Activated T-cell treated with anti-CD3 and anti-CD28 coated beads, Interleukin-2, amount 50 U/mL, for 24 hours (primary cell): ENCODE results near the gene ECHDC3.

Source experiments
- DNase-seq: peaks from one replicate; pipeline ENCODE4 v3.0.0-alpha.2; 2020
- H3K27ac Mint-ChIP-seq: 2 replicates; pipeline ENCODE4 v1.8.0; 2020; ENCODE audit warnings: mild to moderate bottlenecking, mixed read lengths
- H3K27me3 Mint-ChIP-seq: 2 replicates; pipeline ENCODE4 v1.8.0; 2020; ENCODE audit warnings: mixed read lengths
- H3K36me3 Mint-ChIP-seq: 2 replicates; pipeline ENCODE4 v1.8.0; 2020; ENCODE audit warnings: low read depth, mixed read lengths
- H3K4me1 Mint-ChIP-seq: 2 replicates; pipeline ENCODE4 v1.8.0; 2020; ENCODE audit warnings: low read depth, mixed read lengths
- H3K4me3 Mint-ChIP-seq: 2 replicates; pipeline ENCODE4 v1.8.0; 2020; ENCODE audit warnings: mild to moderate bottlenecking, moderate library complexity, mixed read lengths
- H3K9me3 Mint-ChIP-seq: 2 replicates; pipeline ENCODE4 v1.8.0; 2020; ENCODE audit warnings: mixed read lengths

ECHDC3 gene

GRCh38 chr10:11797281-11797680 lies 55.1 kb downstream of the ECHDC3 start:
- H3K4me1 Mint-ChIP-seq: peaks cover 2% of the 10 kb centered on the region
- no peak overlapping the region for H3K27ac Mint-ChIP-seq
- H3K4me3 Mint-ChIP-seq: no peak overlapping the region
- peaks cover 3% of the 10 kb centered on the region for H3K9me3 Mint-ChIP-seq
- no peak for DNase-seq
- H3K36me3 Mint-ChIP-seq: no peaks in the 10 kb centered on the region
- peaks cover under 1% of the 10 kb centered on the region for H3K27me3 Mint-ChIP-seq

- H3K4me1 Mint-ChIP-seq: peaks cover 2% of the 10 kb centered on the region
- H3K27me3 Mint-ChIP-seq: no peaks in the 10 kb centered on the region
- H3K36me3 Mint-ChIP-seq: no peaks in the 10 kb centered on the region
- H3K9me3 Mint-ChIP-seq: peaks cover 3% of the 10 kb centered on the region
- no peak overlapping the region for H3K4me3 Mint-ChIP-seq
- DNase-seq: no peak
- H3K27ac Mint-ChIP-seq: no peak overlapping the region
These were observed 55.9 kb downstream of the ECHDC3 start for GRCh38 chr10:11797847-11798633.

DNA sequence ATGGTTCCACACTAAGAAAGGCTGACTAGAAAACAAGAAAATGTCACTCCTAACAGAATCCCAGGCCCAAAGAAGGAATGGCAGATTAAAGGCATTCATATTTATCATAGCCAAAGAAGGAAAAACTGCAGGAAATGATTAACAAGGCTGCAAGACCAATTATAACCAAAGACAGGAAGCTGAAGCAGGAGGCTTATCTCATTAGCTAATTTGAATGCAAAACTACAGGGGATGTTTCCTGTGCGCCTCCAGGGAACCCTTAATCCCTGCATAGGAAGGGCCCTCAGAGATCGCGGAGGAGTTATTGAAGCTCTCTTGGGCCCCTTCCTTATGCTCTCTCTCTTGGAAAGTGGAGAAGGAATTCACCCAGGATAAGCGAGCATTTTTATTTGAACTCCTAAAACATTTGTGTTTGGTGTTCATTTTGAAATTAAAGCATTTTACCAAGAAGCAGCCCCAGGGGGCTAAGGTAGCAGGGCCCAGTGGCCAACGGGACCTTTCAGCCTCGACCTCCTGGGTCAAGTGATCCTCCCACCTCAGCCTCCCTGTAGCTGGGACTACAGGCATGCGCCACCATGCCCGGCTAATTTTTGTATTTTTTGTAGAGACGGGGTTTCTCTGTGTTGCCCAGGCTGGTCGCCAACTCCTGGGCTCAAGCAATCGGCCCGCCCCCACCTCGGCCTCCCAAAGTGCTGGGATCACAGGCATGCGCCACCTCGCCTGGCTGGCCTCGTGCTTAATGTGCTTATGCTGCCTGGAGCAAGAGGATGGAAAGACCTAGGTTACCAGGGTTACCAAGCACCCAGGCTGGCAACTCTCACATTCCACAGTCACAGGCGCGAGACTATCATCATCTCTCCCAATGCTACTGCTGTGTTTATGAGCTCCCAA lies 56.9 kb downstream of the ECHDC3 start:
- Mint-ChIP-seq H3K27ac (no peak overlapping the region), H3K4me3 (no peak overlapping the region), H3K27me3 (no peaks in the 10 kb centered on the region), H3K36me3 (no peaks in the 10 kb centered on the region), H3K4me1 (peaks cover 2% of the 10 kb centered on the region), H3K9me3 (peaks cover 3% of the 10 kb centered on the region)
- no peak for DNase-seq

GRCh38 chr10:11799736-11800080 lies 57.5 kb downstream of the ECHDC3 start:
- Mint-ChIP-seq H3K27ac (no peak overlapping the region), H3K4me3 (no peak overlapping the region), H3K4me1 (peaks cover 2% of the 10 kb centered on the region), H3K9me3 (peaks cover 3% of the 10 kb centered on the region), H3K36me3 (no peaks in the 10 kb centered on the region), H3K27me3 (no peaks in the 10 kb centered on the region)
- DNase-seq: no peak

DNA sequence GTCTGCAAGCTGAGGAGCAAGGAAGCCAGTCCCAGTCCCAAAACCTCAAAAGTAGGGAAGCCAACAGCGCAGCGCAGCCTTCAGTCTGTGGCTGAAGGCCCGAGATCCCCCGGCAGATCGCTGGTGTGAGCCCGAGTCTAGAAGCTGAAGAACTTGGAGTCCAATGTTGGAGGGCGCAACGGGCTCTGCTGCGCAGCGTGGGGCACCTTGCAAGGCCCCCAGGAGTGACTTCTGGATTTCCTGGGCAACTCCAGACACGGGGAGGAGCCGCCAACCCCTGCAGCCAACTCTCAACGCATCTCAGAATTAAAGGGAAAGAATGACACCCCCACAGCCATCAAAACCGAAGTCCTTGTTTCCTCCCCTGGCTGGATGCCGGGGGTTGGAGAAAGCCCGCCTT lies 62.2 kb downstream of the ECHDC3 start:
- DNase-seq: no peak
- Mint-ChIP-seq H3K4me3 (no peak overlapping the region), H3K27me3 (peaks cover 16% of the 10 kb centered on the region), H3K9me3 (no peaks in the 10 kb centered on the region), H3K27ac (no peak overlapping the region), H3K4me1 (no peaks in the 10 kb centered on the region), H3K36me3 (no peaks in the 10 kb centered on the region)

GRCh38 chr10:11805792-11806191 lies 63.6 kb downstream of the ECHDC3 start:
- Mint-ChIP-seq H3K4me3 (no peak overlapping the region), H3K9me3 (no peaks in the 10 kb centered on the region), H3K27ac (no peak overlapping the region), H3K27me3 (peaks cover 16% of the 10 kb centered on the region), H3K4me1 (no peaks in the 10 kb centered on the region), H3K36me3 (no peaks in the 10 kb centered on the region)
- DNase-seq: no peak

GRCh38 chr10:11806706-11807105 lies 64.5 kb downstream of the ECHDC3 start:
- Mint-ChIP-seq H3K4me1 (no peaks in the 10 kb centered on the region), H3K4me3 (no peak overlapping the region), H3K27ac (no peak overlapping the region), H3K36me3 (no peaks in the 10 kb centered on the region), H3K9me3 (no peaks in the 10 kb centered on the region), H3K27me3 (peaks cover 16% of the 10 kb centered on the region)
- DNase-seq: no peak

DNA sequence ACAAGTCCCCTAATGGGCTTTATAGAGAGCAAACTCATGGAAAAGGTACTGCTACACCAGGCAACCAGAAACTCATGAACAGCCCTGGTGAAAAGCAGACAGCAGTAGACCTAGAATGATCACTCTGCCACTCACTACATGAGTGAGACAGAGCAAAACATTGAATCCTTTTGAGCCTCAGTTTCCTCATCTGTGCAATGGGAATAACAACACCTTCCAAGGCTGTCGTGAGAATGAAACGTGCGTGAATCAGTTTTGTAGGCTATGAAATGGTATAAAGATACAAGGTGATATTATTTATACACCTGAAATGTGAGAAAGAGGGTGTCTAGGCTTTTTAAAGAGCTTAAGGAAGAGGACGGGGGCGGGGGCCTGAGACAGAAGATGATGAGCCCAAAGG lies 66.6 kb downstream of the ECHDC3 start:
- Mint-ChIP-seq H3K27me3 (peaks cover 16% of the 10 kb centered on the region), H3K9me3 (no peaks in the 10 kb centered on the region), H3K27ac (no peak overlapping the region), H3K36me3 (no peaks in the 10 kb centered on the region), H3K4me1 (no peaks in the 10 kb centered on the region), H3K4me3 (no peak overlapping the region)
- no peak for DNase-seq

DNA sequence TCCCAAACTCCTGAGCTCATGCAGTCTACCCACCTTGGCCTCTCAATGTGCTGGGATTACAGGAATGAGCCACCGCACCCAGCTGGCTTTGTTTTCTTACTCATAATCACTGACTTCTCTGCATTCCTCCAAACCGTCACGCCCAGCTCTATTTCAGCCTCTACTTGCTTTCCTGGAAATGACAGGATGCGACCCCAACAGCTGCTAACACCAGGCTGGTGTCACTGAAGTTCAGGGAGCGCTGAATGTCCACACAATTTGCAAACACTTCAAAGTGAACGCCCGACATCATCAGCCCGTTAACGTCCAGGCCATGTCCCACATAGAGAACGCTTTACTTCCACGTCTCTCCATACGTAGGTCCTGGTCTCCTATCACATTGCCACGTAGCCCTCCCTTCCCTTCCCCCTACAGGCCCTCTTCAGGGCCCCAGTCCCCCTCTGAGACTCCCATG lies 68.2 kb downstream of the ECHDC3 start:
- Mint-ChIP-seq H3K27me3 (peaks cover 13% of the 10 kb centered on the region), H3K4me1 (no peaks in the 10 kb centered on the region), H3K4me3 (no peak overlapping the region), H3K36me3 (no peaks in the 10 kb centered on the region), H3K9me3 (no peaks in the 10 kb centered on the region), H3K27ac (no peak overlapping the region)
- DNase-seq: no peak

- H3K27me3 Mint-ChIP-seq: peaks cover 6% of the 10 kb centered on the region
- H3K4me3 Mint-ChIP-seq: no peak overlapping the region
- H3K27ac Mint-ChIP-seq: no peak overlapping the region
These were observed 68.8 kb downstream of the ECHDC3 start for GRCh38 chr10:11810973-11811372.

GRCh38 chr10:11813177-11813576 lies 71.0 kb downstream of the ECHDC3 start:
- Mint-ChIP-seq H3K27ac (no peak overlapping the region), H3K9me3 (no peaks in the 10 kb centered on the region), H3K27me3 (peaks cover 4% of the 10 kb centered on the region), H3K4me1 (no peaks in the 10 kb centered on the region), H3K36me3 (no peaks in the 10 kb centered on the region), H3K4me3 (no peak overlapping the region)
- no peak for DNase-seq

More at GRCh38 chr10:11810973-11811372, 68.8 kb downstream of the ECHDC3 start:
- Mint-ChIP-seq H3K9me3 (no peaks in the 10 kb centered on the region), H3K36me3 (no peaks in the 10 kb centered on the region), H3K4me1 (no peaks in the 10 kb centered on the region)
- DNase-seq: no peak
